Measurements from ENCODE around the gene STPG2. TPM values are rescaled to one million over a fixed set of nuclear protein-coding genes. Genes with fewer than 3 reads are reported as not detected.

STPG2 gene
- total RNA-seq, 2 donors from 2014 or later: 0.77 to 1.1 TPM

DNA sequence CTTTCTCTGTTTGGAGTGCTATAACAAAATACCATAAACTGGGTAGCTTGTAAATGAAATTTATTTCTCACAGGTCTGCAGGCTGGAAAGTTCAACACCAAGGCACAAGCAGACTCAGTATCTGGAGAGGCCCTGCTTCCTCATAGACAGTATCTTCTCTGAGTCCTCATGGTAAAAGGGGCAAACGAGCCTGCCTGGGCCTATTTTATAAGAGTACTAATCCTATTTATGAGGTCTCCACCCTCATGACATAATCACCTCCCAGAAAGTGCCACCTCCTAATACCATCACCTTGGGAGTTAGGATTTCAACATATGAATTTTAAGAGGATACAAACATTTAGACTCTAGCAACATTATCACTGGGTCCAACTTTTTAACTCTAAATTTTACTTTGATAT is 200.3 kb downstream of the STPG2 start:
- TF ChIP-seq POLR2A (IDR thresholded peaks at IDR 0.05): no peak
- H3K4me1 ChIP-seq (replicated peaks): no peaks in the 10 kb centered on the region
- no peaks in the 10 kb centered on the region for H3K9me3 ChIP-seq
- WGBS: 16% methylated on average over 1 of the region's 1 CpG
- intact Hi-C loops (cut with DNase I): no loop called here
- no peak overlapping the region for H3K4me3 ChIP-seq
- H3K27ac ChIP-seq: no peak overlapping the region
- DNase-seq (ENCODE audit: low spot score): no peak
- no peaks in the 10 kb centered on the region for H3K36me3 ChIP-seq
- H3K27me3 ChIP-seq (replicated peaks; ENCODE audit: insufficient read depth): no peaks in the 10 kb centered on the region

DNA sequence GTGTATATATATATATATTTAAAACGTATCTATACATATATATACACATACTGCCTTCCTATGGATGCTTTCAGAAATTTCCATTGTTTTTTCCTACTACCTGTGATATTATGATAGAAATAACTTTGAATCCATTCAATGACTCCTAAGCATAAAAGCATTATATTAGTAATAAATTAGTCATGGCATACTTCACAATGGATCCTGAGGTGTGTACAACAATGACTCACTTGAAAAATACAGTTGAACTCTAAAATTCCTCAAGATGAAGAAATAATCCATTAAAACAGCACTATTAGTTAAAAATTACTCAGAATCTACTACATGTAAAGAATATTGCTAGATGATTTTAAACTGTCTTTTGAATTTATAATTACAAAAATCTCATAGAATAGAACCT is 201.1 kb downstream of the STPG2 start:
- Histone ChIP-seq H3K36me3 (no peaks in the 10 kb centered on the region), H3K4me3 (no peak overlapping the region), H3K27me3 (replicated peaks; ENCODE audit: insufficient read depth) (no peaks in the 10 kb centered on the region), H3K9me3 (no peaks in the 10 kb centered on the region), H3K4me1 (replicated peaks) (no peaks in the 10 kb centered on the region), H3K27ac (no peak overlapping the region)
- intact Hi-C loops (cut with DNase I): no loop called here
- DNase-seq (ENCODE audit: low spot score): no peak
- TF ChIP-seq POLR2A (IDR thresholded peaks at IDR 0.05): no peak
- no peak for TF ChIP-seq POLR2AphosphoS5 (IDR thresholded peaks at IDR 0.05)
- TF ChIP-seq, protein P1, sequence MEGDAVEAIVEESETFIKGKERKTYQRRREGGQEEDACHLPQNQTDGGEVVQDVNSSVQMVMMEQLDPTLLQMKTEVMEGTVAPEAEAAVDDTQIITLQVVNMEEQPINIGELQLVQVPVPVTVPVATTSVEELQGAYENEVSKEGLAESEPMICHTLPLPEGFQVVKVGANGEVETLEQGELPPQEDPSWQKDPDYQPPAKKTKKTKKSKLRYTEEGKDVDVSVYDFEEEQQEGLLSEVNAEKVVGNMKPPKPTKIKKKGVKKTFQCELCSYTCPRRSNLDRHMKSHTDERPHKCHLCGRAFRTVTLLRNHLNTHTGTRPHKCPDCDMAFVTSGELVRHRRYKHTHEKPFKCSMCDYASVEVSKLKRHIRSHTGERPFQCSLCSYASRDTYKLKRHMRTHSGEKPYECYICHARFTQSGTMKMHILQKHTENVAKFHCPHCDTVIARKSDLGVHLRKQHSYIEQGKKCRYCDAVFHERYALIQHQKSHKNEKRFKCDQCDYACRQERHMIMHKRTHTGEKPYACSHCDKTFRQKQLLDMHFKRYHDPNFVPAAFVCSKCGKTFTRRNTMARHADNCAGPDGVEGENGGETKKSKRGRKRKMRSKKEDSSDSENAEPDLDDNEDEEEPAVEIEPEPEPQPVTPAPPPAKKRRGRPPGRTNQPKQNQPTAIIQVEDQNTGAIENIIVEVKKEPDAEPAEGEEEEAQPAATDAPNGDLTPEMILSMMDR (IDR thresholded peaks at IDR 0.05): no peak
- WGBS: 60% methylated on average over 1 of the region's 1 CpG

DNA sequence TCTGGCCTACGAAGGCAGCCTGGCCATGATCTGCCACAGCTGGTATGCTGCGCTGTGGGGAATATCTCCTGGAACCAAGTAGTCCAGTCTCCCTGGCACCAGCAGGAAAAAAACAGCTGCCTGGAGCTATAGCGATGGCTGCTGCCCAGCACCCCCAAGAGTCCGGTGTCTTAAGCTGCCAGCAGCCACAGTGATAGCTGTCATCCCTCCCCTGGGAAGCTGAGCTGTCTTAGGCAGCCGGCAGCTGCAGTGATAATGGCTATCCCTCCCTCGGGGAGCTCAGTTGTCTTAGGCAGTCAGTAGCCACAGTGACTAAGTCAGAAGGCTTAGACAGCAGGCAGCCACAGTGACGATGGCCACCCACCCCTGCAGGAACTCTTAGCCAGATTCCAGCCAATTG is 205.1 kb downstream of the STPG2 start:
- Histone ChIP-seq H3K27ac (no peak overlapping the region), H3K4me1 (replicated peaks) (no peaks in the 10 kb centered on the region), H3K4me3 (no peak overlapping the region), H3K27me3 (replicated peaks; ENCODE audit: insufficient read depth) (no peaks in the 10 kb centered on the region), H3K9me3 (no peaks in the 10 kb centered on the region), H3K36me3 (no peaks in the 10 kb centered on the region)
- TF ChIP-seq, protein P1 (IDR thresholded peaks at IDR 0.05): no peak
- TF ChIP-seq POLR2A (IDR thresholded peaks at IDR 0.05) (no peak), POLR2AphosphoS5 (IDR thresholded peaks at IDR 0.05) (no peak)
- intact Hi-C loops (cut with DNase I): no loop called here
- no peak for DNase-seq (ENCODE audit: low spot score)
- WGBS: 94% methylated on average over 6 of the region's 7 CpGs

DNA sequence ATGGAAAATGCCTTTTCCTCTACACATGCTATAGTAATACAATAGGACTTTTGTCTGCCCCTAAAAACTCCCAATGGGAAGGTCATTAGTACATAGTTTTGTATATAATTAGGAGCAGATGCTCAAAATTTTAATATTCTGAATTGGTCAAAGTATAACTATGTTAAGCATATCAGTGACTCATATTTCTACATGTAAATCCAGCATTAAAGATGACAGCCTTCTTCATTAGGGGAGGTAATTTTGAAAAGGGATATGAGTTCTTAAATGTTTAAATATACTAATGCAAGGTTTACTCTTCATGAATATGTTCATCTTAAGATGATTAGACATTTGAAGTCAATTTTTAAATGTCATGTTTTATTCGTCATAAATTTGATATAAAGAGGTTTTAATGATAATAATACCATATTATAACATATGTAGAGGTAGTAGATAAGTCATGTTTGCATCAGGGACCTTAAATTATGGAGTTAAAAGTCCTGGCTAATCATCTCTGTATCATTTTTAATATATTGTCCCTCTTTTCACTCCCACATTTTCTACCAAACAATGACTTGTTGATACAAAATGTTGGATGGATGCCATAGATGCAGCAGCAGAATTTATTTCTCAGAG is 218.8 kb downstream of the STPG2 start:
- WGBS: 64% methylated on average over 1 of the region's 1 CpG
- Histone ChIP-seq H3K36me3 (no peaks in the 10 kb centered on the region), H3K27me3 (replicated peaks; ENCODE audit: insufficient read depth) (no peaks in the 10 kb centered on the region), H3K4me3 (no peak overlapping the region), H3K4me1 (replicated peaks) (no peaks in the 10 kb centered on the region), H3K27ac (no peak overlapping the region), H3K9me3 (no peaks in the 10 kb centered on the region)
- TF ChIP-seq POLR2AphosphoS5 (IDR thresholded peaks at IDR 0.05) (no peak), POLR2A (IDR thresholded peaks at IDR 0.05) (no peak)
- TF ChIP-seq, protein P1 (IDR thresholded peaks at IDR 0.05): no peak
- intact Hi-C loops (cut with DNase I): no loop called here
- no peak for DNase-seq (ENCODE audit: low spot score)

DNA sequence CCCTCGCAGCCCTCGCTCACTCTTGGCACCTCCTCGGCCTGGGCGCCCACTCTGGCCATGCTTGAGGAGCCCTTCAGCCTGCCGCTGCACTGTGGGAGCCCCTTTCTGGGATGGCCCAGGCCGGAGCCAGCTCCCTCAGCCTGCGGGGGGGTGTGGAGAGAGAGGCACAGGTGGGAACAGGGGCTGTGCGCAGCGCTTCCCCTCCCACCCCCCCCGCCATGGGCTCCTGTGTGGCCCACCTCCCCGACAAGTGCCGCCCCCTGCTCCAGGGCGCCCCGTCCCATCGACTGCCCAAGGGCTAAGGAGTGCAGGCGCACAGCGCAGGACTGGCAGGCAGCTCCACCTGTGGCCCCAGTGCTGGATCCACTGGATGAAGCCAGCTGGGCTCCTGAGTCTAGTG is 220.2 kb downstream of the STPG2 start:
- 99% methylated on average over 17 of the region's 17 CpGs for WGBS
- intact Hi-C loops (cut with DNase I): no loop called here
- Histone ChIP-seq H3K9me3 (no peaks in the 10 kb centered on the region), H3K27ac (no peak overlapping the region), H3K27me3 (replicated peaks; ENCODE audit: insufficient read depth) (no peaks in the 10 kb centered on the region), H3K4me3 (no peak overlapping the region), H3K4me1 (replicated peaks) (no peaks in the 10 kb centered on the region), H3K36me3 (no peaks in the 10 kb centered on the region)
- TF ChIP-seq, protein P1 (IDR thresholded peaks at IDR 0.05): no peak
- TF ChIP-seq POLR2AphosphoS5 (IDR thresholded peaks at IDR 0.05): no peak
- no peak for TF ChIP-seq POLR2A (IDR thresholded peaks at IDR 0.05)
- DNase-seq (ENCODE audit: low spot score): no peak

Data from prostate gland (tissue), 2 donors.